DND-41 (cell line): ENCODE data around the gene SMC3.

ENCODE experiments used
- ATAC-seq: fragments of 200-7000 bp; cut with Tn5 transposase; 3 replicates; pipeline ENCODE4 v1.9.1; 2021; ENCODE audit warnings: low read depth; ENCODE audit not compliant: insufficient read depth
- DNase-seq: peaks from one replicate; pipeline ENCODE4 v3.0.0-alpha.2; 2020
- H2AFZ ChIP-seq: 2 replicates; pipeline ENCODE4 v1.6.0; 2012; ENCODE audit warnings: low read depth, low read length
- H3K27ac ChIP-seq: 2 replicates; pipeline ENCODE4 v1.5.1; 2012; ENCODE audit warnings: low read length, inconsistent platforms
- H3K27me3 ChIP-seq: fragments of 200-600 bp; sonication (generic); 2 replicates; pipeline ENCODE4 v1.6.0; 2012; ENCODE audit warnings: low read length, mild to moderate bottlenecking, inconsistent platforms; ENCODE audit not compliant: insufficient read depth, poor library complexity
- H3K36me3 ChIP-seq: 2 replicates; pipeline ENCODE4 v1.5.1; 2012; ENCODE audit warnings: low read length, inconsistent platforms; ENCODE audit not compliant: insufficient read depth
- H3K4me1 ChIP-seq: 2 replicates; pipeline ENCODE4 v1.5.1; 2012; ENCODE audit warnings: mild to moderate bottlenecking, low read length; ENCODE audit not compliant: insufficient read depth
- H3K4me2 ChIP-seq: 2 replicates; pipeline ENCODE4 v1.6.0; 2012; ENCODE audit warnings: mild to moderate bottlenecking, moderate library complexity, low read length, inconsistent platforms; ENCODE audit not compliant: insufficient read depth
- H3K4me3 ChIP-seq, 2 experiments: fragments of 200-600 bp in 1 of 2; shearing (Covaris generic) in 1 of 2; 2 replicates each; pipeline ENCODE4 v1.5.1; 2012 to 2016; ENCODE audit warnings: inconsistent platforms in 2 of 2, low read length in 2 of 2, mild to moderate bottlenecking in 2 of 2, low read depth in 1 of 2, moderate library complexity in 1 of 2
- H3K79me2 ChIP-seq: 2 replicates; pipeline ENCODE4 v1.6.0; 2012; ENCODE audit warnings: low read length, inconsistent platforms; ENCODE audit not compliant: insufficient read depth
- H3K9ac ChIP-seq: 2 replicates; pipeline ENCODE4 v1.6.0; 2012; ENCODE audit warnings: low read depth, mild to moderate bottlenecking, inconsistent platforms, low read length, moderate library complexity
- H3K9me3 ChIP-seq: 2 replicates; pipeline ENCODE4 v1.5.1; 2012; ENCODE audit warnings: low read length, moderate library complexity, mild to moderate bottlenecking, inconsistent platforms; ENCODE audit not compliant: insufficient read depth, severe bottlenecking
- H4K20me1 ChIP-seq: 2 replicates; pipeline ENCODE4 v1.6.0; 2012; ENCODE audit warnings: low read length; ENCODE audit not compliant: insufficient read depth
- EZH2 ChIP-seq: IDR thresholded peaks from 3 replicates; pipeline ENCODE4 v1.6.1; 2012; ENCODE audit warnings: borderline replicate concordance, low read depth, mild to moderate bottlenecking, moderate library complexity, low read length, inconsistent platforms; ENCODE audit not compliant: severe bottlenecking
- TF ChIP-seq, protein P1 (sequence below): IDR thresholded peaks from 2 replicates; pipeline ENCODE4 v1.5.1; 2012; ENCODE audit warnings: borderline replicate concordance, low read length, moderate library complexity, mild to moderate bottlenecking; ENCODE audit not compliant: poor library complexity, severe bottlenecking; ENCODE audit errors: extremely low read depth

SMC3 gene

GRCh38 chr10:110540031-110540430 lies 27.5 kb upstream of the SMC3 start:
- Histone ChIP-seq H3K9me3 (no peaks in the 10 kb centered on the region), H4K20me1 (no peaks in the 10 kb centered on the region), H3K4me3 (no peak overlapping the region), H3K27me3 (peaks cover 6% of the 10 kb centered on the region), H2AFZ (no peak overlapping the region), H3K36me3 (no peaks in the 10 kb centered on the region), H3K27ac (no peak overlapping the region), H3K79me2 (no peaks in the 10 kb centered on the region), H3K4me2 (no peak overlapping the region), H3K4me1 (peaks cover 9% of the 10 kb centered on the region), H3K9ac (no peak overlapping the region)
- no peak for DNase-seq
- TF ChIP-seq, protein P1, sequence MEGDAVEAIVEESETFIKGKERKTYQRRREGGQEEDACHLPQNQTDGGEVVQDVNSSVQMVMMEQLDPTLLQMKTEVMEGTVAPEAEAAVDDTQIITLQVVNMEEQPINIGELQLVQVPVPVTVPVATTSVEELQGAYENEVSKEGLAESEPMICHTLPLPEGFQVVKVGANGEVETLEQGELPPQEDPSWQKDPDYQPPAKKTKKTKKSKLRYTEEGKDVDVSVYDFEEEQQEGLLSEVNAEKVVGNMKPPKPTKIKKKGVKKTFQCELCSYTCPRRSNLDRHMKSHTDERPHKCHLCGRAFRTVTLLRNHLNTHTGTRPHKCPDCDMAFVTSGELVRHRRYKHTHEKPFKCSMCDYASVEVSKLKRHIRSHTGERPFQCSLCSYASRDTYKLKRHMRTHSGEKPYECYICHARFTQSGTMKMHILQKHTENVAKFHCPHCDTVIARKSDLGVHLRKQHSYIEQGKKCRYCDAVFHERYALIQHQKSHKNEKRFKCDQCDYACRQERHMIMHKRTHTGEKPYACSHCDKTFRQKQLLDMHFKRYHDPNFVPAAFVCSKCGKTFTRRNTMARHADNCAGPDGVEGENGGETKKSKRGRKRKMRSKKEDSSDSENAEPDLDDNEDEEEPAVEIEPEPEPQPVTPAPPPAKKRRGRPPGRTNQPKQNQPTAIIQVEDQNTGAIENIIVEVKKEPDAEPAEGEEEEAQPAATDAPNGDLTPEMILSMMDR: no peak
- TF ChIP-seq EZH2: no peak
- no peak for ATAC-seq

DNA sequence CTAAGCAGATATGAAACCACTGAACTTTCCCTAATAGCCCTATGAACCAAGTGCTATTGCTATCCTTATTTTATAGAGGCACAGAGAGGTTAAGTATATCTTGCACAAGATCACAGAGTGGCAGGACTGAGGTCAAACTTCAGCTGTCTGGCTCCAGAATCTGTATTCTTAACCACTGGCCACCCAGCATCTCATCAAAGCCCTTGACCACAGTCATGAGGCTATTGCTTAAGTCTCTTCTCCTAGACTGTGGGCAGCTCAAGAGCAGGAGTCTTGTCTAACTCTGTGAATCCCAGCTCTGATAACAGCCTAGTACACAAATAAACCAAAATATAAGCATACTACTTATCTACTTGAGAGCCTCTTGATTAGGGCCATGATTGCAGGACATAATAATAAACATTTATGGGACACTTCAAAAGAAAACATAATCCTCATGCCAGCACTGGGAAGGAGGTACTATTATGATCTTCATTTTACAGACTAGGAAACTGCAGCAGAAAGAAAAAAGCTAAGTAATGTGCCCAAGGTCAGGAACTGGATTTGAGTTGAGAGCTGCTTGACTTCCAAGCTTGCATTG lies 22.4 kb upstream of the SMC3 start:
- Histone ChIP-seq H3K27me3 (peaks cover 7% of the 10 kb centered on the region), H3K9me3 (no peaks in the 10 kb centered on the region), H3K27ac (no peak overlapping the region), H3K4me2 (no peak overlapping the region), H3K4me3 (no peak overlapping the region), H2AFZ (no peak overlapping the region), H3K36me3 (no peaks in the 10 kb centered on the region), H3K4me1 (no peaks in the 10 kb centered on the region), H3K79me2 (no peaks in the 10 kb centered on the region), H3K9ac (no peak overlapping the region), H4K20me1 (no peaks in the 10 kb centered on the region)
- no peak for ATAC-seq
- DNase-seq: no peak
- no peak for TF ChIP-seq EZH2
- TF ChIP-seq, protein P1: no peak

GRCh38 chr10:110546077-110546476 lies 21.4 kb upstream of the SMC3 start:
- ATAC-seq (no peak), DNase-seq (no peak)
- no peaks in the 10 kb centered on the region for H3K79me2 ChIP-seq
- no peak for TF ChIP-seq EZH2
- TF ChIP-seq, protein P1: no peak
- no peaks in the 10 kb centered on the region for H4K20me1 ChIP-seq
- H3K27ac ChIP-seq: no peak overlapping the region
- H3K4me3 ChIP-seq: no peak overlapping the region
- no peaks in the 10 kb centered on the region for H3K4me1 ChIP-seq
- H3K9ac ChIP-seq: no peak overlapping the region
- H3K36me3 ChIP-seq: no peaks in the 10 kb centered on the region
- no peak overlapping the region for H3K4me2 ChIP-seq
- peaks cover 12% of the 10 kb centered on the region for H3K27me3 ChIP-seq
- no peak overlapping the region for H2AFZ ChIP-seq
- H3K9me3 ChIP-seq: no peaks in the 10 kb centered on the region
